ENCODE results near the gene CAMKK1. TPM values are rescaled to one million over a fixed set of nuclear protein-coding genes. Genes with fewer than 3 reads are reported as not detected.

CAMKK1 gene
- polyA plus RNA-seq, 1 of the 3 experiments (the other 2 are of a cell fraction), result 6.8 TPM

GRCh38 chr17:3917391-3917931 is 24.6 kb upstream of the CAMKK1 start:
- no peak overlapping the region for H3K27ac ChIP-seq (ENCODE audit: low read depth in 2 of 2, low read length in 1 of 2)
- no peaks in the 10 kb centered on the region for H3K27me3 ChIP-seq (ENCODE audit: insufficient read depth)
- peaks cover 0 to 18% of the 10 kb centered on the region in 2 experiments; a peak in 1 of 4 replicates for H3K4me1 ChIP-seq (ENCODE audit: control insufficient read depth in 1 of 2, insufficient read depth in 2 of 2, low read depth in 1 of 2, low read length in 1 of 2)
- H3K36me3 ChIP-seq (replicated peaks in 1 of 2; ENCODE audit: control insufficient read depth in 1 of 2, insufficient read depth in 2 of 2, low read length in 1 of 2), result no peaks in the 10 kb centered on the region
- H2AFZ ChIP-seq (ENCODE audit: low read depth), result no peak overlapping the region
- CTCF ChIA-PET, result interaction anchor here (0.8 to 2.6 kb wide), 5 partner anchors 14 to 180 kb away, joined by 3 to 19 read pairs (median 5); no protein-coding TSS in a partner anchor
- H3K9me3 ChIP-seq, result no peaks in the 10 kb centered on the region
- H3K4me2 ChIP-seq, result no peak overlapping the region
- no peaks in the 10 kb centered on the region for H3F3A ChIP-seq (replicated peaks; ENCODE audit: insufficient read depth)
- H3K9me2 ChIP-seq, result no peaks in the 10 kb centered on the region
- WGBS (ENCODE audit: low lambda C conversion rate), result 34% methylated on average over 3 of the region's 11 CpGs
- DNase-seq, result peak; percentile 84
- no peak overlapping the region for H3K4me3 ChIP-seq (ENCODE audit: low read depth in 2 of 2, low read length in 1 of 2)
- no peak overlapping the region for H3K9ac ChIP-seq
- POLR2A ChIA-PET, result no interaction called here
- H4K20me1 ChIP-seq (ENCODE audit: insufficient read depth), result no peaks in the 10 kb centered on the region
- no peaks in the 10 kb centered on the region for H3K79me2 ChIP-seq (ENCODE audit: insufficient read depth)
- TF ChIP-seq MEF2A (IDR thresholded peaks at IDR 0.05; ENCODE audit: borderline replicate concordance, low read depth) (no peak), POLR2AphosphoS5 (IDR thresholded peaks at IDR 0.05; ENCODE audit: low read depth, low read length) (no peak), NFIC (IDR thresholded peaks at IDR 0.05; ENCODE audit: borderline replicate concordance) (peak; percentile 42; the same call in 1 of the 2 replicates), YY1 (IDR thresholded peaks at IDR 0.05; ENCODE audit: low read depth) (no peak), RAD21 (IDR thresholded peaks at IDR 0.05; ENCODE audit: low read length) (no peak), IRF3 (IDR thresholded peaks at IDR 0.05; ENCODE audit: low read depth, low read length) (no peak), SIN3A (IDR thresholded peaks at IDR 0.05; ENCODE audit: borderline replicate concordance, low read depth, low read length) (no peak)

- CTCF ChIA-PET, result interaction anchor here (0.7 to 2.6 kb wide), 7 partner anchors 15 to 179 kb away, joined by 3 to 19 read pairs (median 3); no protein-coding TSS in a partner anchor
- no peak overlapping the region for H2AFZ ChIP-seq (ENCODE audit: low read depth)
These were observed 24.0 kb upstream of the CAMKK1 start for GRCh38 chr17:3916825-3917224.

More at GRCh38 chr17:3916825-3917224, 24.0 kb upstream of the CAMKK1 start:
- DNase-seq, result no peak
- Histone ChIP-seq H3K9ac (no peak overlapping the region), H3F3A (replicated peaks; ENCODE audit: insufficient read depth) (no peaks in the 10 kb centered on the region), H3K27ac (ENCODE audit: low read depth in 2 of 2, low read length in 1 of 2) (no peak overlapping the region), H4K20me1 (ENCODE audit: insufficient read depth) (no peaks in the 10 kb centered on the region), H3K9me3 (no peaks in the 10 kb centered on the region), H3K4me3 (ENCODE audit: low read depth in 2 of 2, low read length in 1 of 2) (no peak overlapping the region), H3K9me2 (no peaks in the 10 kb centered on the region), H3K27me3 (ENCODE audit: insufficient read depth) (no peaks in the 10 kb centered on the region), H3K4me1 (ENCODE audit: control insufficient read depth in 1 of 2, insufficient read depth in 2 of 2, low read depth in 1 of 2, low read length in 1 of 2) (peaks cover 0 to 18% of the 10 kb centered on the region in 2 experiments; a peak in 1 of 4 replicates), H3K79me2 (ENCODE audit: insufficient read depth) (no peaks in the 10 kb centered on the region), H3K36me3 (replicated peaks in 1 of 2; ENCODE audit: control insufficient read depth in 1 of 2, insufficient read depth in 2 of 2, low read length in 1 of 2) (no peaks in the 10 kb centered on the region), H3K4me2 (no peak overlapping the region)
- TF ChIP-seq RCOR1 (IDR thresholded peaks at IDR 0.05; ENCODE audit: low read length) (no peak), GATA2 (CRISPR knock-in tag; IDR thresholded peaks at IDR 0.05) (no peak), ZBTB33 (IDR thresholded peaks at IDR 0.05; ENCODE audit: borderline replicate concordance, low read depth) (no peak), PBX3 (IDR thresholded peaks at IDR 0.05) (no peak), CTCF (IDR thresholded peaks at IDR 0.05) (no peak), YY1 (IDR thresholded peaks at IDR 0.05; ENCODE audit: low read depth) (no peak), MEF2A (IDR thresholded peaks at IDR 0.05; ENCODE audit: borderline replicate concordance, low read depth) (no peak), USF1 (IDR thresholded peaks at IDR 0.05; ENCODE audit: borderline replicate concordance, low read depth) (no peak), USF2 (IDR thresholded peaks at IDR 0.05; ENCODE audit: borderline replicate concordance, low read depth, low read length) (no peak), NFIC (IDR thresholded peaks at IDR 0.05; ENCODE audit: borderline replicate concordance) (no peak)
- 89% methylated on average over 7 of the region's 10 CpGs for WGBS (ENCODE audit: low lambda C conversion rate)
- POLR2A ChIA-PET, result no interaction called here
